ENCODE data around the gene CYFIP2. TPM values are rescaled to one million over a fixed set of nuclear protein-coding genes. Genes with fewer than 3 reads are reported as not detected.

CYFIP2 gene
- total and polyA plus RNA-seq, 2 of the 8 experiments (the other 6 are each of a cell fraction or from before 2014, with no cell fraction given), result 45.1 to 80.6 TPM

DNA sequence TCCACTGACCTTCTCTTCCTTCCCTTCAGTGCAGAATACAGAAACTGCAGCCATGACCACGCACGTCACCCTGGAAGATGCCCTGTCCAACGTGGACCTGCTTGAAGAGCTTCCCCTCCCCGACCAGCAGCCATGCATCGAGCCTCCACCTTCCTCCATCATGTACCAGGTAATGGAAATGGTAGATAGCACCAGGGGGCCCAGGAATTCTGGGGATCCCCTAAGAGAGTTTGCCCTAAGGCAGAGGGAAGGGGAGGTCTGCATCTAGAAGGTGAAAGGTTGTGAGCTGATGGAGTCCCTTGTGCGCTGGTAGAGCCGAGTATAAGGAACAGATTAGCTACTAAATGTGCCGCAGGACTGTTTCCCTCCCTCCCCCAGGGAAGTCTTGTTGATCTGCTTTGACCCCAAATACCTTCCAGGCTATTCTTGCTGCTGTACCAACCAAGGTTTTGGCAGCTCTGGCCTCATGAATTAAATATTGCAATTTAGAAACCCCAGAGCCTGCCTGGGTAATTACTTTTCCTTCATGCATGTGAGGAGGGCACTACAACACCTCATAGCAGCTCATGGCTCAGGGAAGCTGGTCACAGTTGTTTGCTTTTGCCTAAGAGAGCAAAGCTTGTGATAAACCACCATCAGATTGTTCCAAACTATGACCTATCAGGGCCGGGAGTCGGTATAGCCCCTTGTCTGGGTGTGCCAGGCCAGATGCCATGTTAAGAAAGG is 19.6 kb downstream of the CYFIP2 start (continued):
- TF ChIP-seq, protein P1, sequence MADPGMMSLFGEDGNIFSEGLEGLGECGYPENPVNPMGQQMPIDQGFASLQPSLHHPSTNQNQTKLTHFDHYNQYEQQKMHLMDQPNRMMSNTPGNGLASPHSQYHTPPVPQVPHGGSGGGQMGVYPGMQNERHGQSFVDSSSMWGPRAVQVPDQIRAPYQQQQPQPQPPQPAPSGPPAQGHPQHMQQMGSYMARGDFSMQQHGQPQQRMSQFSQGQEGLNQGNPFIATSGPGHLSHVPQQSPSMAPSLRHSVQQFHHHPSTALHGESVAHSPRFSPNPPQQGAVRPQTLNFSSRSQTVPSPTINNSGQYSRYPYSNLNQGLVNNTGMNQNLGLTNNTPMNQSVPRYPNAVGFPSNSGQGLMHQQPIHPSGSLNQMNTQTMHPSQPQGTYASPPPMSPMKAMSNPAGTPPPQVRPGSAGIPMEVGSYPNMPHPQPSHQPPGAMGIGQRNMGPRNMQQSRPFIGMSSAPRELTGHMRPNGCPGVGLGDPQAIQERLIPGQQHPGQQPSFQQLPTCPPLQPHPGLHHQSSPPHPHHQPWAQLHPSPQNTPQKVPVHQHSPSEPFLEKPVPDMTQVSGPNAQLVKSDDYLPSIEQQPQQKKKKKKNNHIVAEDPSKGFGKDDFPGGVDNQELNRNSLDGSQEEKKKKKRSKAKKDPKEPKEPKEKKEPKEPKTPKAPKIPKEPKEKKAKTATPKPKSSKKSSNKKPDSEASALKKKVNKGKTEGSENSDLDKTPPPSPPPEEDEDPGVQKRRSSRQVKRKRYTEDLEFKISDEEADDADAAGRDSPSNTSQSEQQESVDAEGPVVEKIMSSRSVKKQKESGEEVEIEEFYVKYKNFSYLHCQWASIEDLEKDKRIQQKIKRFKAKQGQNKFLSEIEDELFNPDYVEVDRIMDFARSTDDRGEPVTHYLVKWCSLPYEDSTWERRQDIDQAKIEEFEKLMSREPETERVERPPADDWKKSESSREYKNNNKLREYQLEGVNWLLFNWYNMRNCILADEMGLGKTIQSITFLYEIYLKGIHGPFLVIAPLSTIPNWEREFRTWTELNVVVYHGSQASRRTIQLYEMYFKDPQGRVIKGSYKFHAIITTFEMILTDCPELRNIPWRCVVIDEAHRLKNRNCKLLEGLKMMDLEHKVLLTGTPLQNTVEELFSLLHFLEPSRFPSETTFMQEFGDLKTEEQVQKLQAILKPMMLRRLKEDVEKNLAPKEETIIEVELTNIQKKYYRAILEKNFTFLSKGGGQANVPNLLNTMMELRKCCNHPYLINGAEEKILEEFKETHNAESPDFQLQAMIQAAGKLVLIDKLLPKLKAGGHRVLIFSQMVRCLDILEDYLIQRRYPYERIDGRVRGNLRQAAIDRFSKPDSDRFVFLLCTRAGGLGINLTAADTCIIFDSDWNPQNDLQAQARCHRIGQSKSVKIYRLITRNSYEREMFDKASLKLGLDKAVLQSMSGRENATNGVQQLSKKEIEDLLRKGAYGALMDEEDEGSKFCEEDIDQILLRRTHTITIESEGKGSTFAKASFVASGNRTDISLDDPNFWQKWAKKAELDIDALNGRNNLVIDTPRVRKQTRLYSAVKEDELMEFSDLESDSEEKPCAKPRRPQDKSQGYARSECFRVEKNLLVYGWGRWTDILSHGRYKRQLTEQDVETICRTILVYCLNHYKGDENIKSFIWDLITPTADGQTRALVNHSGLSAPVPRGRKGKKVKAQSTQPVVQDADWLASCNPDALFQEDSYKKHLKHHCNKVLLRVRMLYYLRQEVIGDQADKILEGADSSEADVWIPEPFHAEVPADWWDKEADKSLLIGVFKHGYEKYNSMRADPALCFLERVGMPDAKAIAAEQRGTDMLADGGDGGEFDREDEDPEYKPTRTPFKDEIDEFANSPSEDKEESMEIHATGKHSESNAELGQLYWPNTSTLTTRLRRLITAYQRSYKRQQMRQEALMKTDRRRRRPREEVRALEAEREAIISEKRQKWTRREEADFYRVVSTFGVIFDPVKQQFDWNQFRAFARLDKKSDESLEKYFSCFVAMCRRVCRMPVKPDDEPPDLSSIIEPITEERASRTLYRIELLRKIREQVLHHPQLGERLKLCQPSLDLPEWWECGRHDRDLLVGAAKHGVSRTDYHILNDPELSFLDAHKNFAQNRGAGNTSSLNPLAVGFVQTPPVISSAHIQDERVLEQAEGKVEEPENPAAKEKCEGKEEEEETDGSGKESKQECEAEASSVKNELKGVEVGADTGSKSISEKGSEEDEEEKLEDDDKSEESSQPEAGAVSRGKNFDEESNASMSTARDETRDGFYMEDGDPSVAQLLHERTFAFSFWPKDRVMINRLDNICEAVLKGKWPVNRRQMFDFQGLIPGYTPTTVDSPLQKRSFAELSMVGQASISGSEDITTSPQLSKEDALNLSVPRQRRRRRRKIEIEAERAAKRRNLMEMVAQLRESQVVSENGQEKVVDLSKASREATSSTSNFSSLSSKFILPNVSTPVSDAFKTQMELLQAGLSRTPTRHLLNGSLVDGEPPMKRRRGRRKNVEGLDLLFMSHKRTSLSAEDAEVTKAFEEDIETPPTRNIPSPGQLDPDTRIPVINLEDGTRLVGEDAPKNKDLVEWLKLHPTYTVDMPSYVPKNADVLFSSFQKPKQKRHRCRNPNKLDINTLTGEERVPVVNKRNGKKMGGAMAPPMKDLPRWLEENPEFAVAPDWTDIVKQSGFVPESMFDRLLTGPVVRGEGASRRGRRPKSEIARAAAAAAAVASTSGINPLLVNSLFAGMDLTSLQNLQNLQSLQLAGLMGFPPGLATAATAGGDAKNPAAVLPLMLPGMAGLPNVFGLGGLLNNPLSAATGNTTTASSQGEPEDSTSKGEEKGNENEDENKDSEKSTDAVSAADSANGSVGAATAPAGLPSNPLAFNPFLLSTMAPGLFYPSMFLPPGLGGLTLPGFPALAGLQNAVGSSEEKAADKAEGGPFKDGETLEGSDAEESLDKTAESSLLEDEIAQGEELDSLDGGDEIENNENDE (IDR thresholded peaks at IDR 0.05; ENCODE audit: insufficient replicate concordance, low read length), result no peak
- TF ChIP-seq BCL11A (IDR thresholded peaks at IDR 0.05; ENCODE audit: low read depth in 2 of 2, low read length in 2 of 2) (no peak), YY1 (IDR thresholded peaks at IDR 0.05; ENCODE audit: low read depth, low read length) (no peak), RBBP5 (IDR thresholded peaks at IDR 0.05; ENCODE audit: borderline replicate concordance, low read depth, low read length) (no peak), ZNF274 (IDR thresholded peaks at IDR 0.05; ENCODE audit: borderline replicate concordance, extremely low read depth, low read length) (no peak), POLR2AphosphoS5 (IDR thresholded peaks at IDR 0.05; ENCODE audit: low read depth, low read length) (no peak), CEBPB (IDR thresholded peaks at IDR 0.05; ENCODE audit: low read depth, low read length) (no peak), SIX5 (IDR thresholded peaks at IDR 0.05; ENCODE audit: low read depth, low read length) (no peak), CHD2 (IDR thresholded peaks at IDR 0.05; ENCODE audit: low read length) (no peak), TEAD4 (IDR thresholded peaks at IDR 0.05; ENCODE audit: low read depth, low read length) (no peak), SRF (IDR thresholded peaks at IDR 0.05; ENCODE audit: low read depth, low read length) (no peak), TAF1 (IDR thresholded peaks at IDR 0.05; ENCODE audit: low read depth, low read length) (no peak)

Data from H1 (cell line).